ENCODE data around the gene CDK5R2.

DNA sequence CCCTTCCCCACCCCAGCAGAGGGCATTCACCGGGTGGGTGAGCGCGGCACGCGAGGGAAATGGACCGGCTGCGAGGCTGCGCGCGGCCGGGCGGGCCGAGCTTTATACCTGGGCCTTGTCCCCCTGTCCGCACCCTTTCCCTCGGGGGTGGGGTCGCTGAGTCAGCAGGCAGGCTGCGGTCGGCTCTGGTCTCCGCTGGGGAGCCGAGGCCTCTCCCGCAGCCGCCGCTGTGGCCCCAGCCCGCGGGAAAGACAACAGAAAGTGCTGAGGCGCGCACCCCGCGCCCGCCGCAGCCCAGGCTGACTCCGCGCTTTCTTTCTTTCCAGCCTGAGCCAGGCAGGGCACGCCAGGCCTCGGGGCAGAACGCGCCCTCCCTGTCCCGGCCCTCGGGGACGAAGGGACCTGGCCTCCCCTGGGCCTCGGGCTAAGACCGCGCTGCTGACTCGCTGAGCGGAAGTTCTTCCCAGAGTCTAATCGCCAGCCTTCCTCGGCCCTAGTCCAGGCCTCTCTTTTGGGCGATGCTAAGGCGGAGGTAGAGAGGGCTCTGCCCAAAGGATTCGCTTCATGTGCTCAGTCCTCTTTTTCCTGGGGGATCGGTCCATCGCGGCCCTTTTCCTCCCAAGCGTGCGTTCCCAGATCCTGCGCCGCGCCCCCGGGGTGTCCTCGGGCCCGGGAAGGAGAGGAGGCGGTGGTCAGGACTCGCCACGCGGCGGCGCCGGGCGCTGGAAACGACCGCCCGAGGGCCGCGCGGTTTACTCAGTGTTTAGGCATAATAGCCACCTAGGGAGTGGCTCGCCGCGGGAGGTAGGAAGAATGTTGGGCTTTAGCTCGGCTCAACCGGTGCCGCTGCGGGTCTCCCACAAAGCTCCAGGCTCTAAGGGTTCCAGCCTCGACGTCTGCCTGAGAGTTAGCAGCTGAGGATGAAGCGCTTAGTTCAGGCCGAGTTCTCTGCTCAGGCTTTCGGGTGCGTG, 34.2 kb downstream of the CDK5R2 start, which contains the start of gene CRYBA2:
- TF ChIP-seq, protein P1, sequence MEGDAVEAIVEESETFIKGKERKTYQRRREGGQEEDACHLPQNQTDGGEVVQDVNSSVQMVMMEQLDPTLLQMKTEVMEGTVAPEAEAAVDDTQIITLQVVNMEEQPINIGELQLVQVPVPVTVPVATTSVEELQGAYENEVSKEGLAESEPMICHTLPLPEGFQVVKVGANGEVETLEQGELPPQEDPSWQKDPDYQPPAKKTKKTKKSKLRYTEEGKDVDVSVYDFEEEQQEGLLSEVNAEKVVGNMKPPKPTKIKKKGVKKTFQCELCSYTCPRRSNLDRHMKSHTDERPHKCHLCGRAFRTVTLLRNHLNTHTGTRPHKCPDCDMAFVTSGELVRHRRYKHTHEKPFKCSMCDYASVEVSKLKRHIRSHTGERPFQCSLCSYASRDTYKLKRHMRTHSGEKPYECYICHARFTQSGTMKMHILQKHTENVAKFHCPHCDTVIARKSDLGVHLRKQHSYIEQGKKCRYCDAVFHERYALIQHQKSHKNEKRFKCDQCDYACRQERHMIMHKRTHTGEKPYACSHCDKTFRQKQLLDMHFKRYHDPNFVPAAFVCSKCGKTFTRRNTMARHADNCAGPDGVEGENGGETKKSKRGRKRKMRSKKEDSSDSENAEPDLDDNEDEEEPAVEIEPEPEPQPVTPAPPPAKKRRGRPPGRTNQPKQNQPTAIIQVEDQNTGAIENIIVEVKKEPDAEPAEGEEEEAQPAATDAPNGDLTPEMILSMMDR (conservative IDR thresholded peaks at IDR 0.05), result peak; percentile 31; the same call in 1 of the 2 replicates
- TF ChIP-seq EZH2 (IDR thresholded peaks at IDR 0.05; ENCODE audit: low read depth), result no peak
